HG02588 (cell line): ENCODE data around the gene CERCAM.
"Not testable (repeated sequence)": the region's sequence is repeated elsewhere in the genome, so short reads cannot be mapped to it uniquely, and the experiment has no call there.

ENCODE experiments used
- ATAC-seq: cut with Tn5 transposase; IDR thresholded peaks from one replicate; pipeline ENCODE4 v1.9.1; 2021; ENCODE audit warnings: mild to moderate bottlenecking, moderate library complexity; ENCODE audit not compliant: unreplicated experiment

The CERCAM gene

GRCh38 chr9:128416014-128416413, 4.6 kb upstream of the CERCAM start:
- no peak for ATAC-seq

GRCh38 chr9:128416432-128417019, 4.1 kb upstream of the CERCAM start:
- ATAC-seq = no peak

- no peak for ATAC-seq
Measured at GRCh38 chr9:128419061-128419925, 1.4 kb upstream of the CERCAM start.

- ATAC-seq = peak; percentile 73
Measured at GRCh38 chr9:128420060-128420650, 502 bp upstream of the CERCAM start.

GRCh38 chr9:128421482-128421996, 882 bp downstream of the CERCAM start:
- ATAC-seq = no peak

- not testable (repeated sequence) for ATAC-seq
Measured at GRCh38 chr9:128422022-128422782, 1.5 kb downstream of the CERCAM start.

GRCh38 chr9:128422783-128423150, 2.1 kb downstream of the CERCAM start:
- no peak for ATAC-seq

- ATAC-seq = not testable (repeated sequence)
Measured at GRCh38 chr9:128423356-128423755, 2.7 kb downstream of the CERCAM start.

GRCh38 chr9:128424268-128424780, 3.7 kb downstream of the CERCAM start:
- ATAC-seq = no peak

- no peak for ATAC-seq
Measured at GRCh38 chr9:128428644-128429512, 8.2 kb downstream of the CERCAM start.

- ATAC-seq = no peak
Measured at GRCh38 chr9:128429513-128430086, 8.9 kb downstream of the CERCAM start.

- ATAC-seq = no peak
Measured at GRCh38 chr9:128431207-128431606, 10.6 kb downstream of the CERCAM start.

GRCh38 chr9:128434340-128434739, 13.7 kb downstream of the CERCAM start:
- no peak for ATAC-seq

- no peak for ATAC-seq
Measured at GRCh38 chr9:128435611-128436010, 15.0 kb downstream of the CERCAM start.

- ATAC-seq = no peak
Measured at GRCh38 chr9:128438343-128439109, 17.9 kb downstream of the CERCAM start.

- ATAC-seq = no peak
Measured at GRCh38 chr9:128439273-128439672, 18.6 kb downstream of the CERCAM start.

- ATAC-seq = no peak
Measured at GRCh38 chr9:128442150-128442549, 21.5 kb downstream of the CERCAM start.

GRCh38 chr9:128446505-128446904, 25.8 kb downstream of the CERCAM start:
- not testable (repeated sequence) for ATAC-seq

GRCh38 chr9:128448746-128449145, 28.1 kb downstream of the CERCAM start:
- no peak for ATAC-seq
